Measurements from ENCODE around the gene NXPE4. TPM values are rescaled to one million over a fixed set of nuclear protein-coding genes. Genes with fewer than 3 reads are reported as not detected.
"Not testable (repeated sequence)": the region's sequence is repeated elsewhere in the genome, so short reads cannot be mapped to it uniquely, and the experiment has no call there.

Gene NXPE4
- total and polyA plus RNA-seq, 10 donors = 0.07 to 0.28 (median 0.25) TPM; not detected in 7

DNA sequence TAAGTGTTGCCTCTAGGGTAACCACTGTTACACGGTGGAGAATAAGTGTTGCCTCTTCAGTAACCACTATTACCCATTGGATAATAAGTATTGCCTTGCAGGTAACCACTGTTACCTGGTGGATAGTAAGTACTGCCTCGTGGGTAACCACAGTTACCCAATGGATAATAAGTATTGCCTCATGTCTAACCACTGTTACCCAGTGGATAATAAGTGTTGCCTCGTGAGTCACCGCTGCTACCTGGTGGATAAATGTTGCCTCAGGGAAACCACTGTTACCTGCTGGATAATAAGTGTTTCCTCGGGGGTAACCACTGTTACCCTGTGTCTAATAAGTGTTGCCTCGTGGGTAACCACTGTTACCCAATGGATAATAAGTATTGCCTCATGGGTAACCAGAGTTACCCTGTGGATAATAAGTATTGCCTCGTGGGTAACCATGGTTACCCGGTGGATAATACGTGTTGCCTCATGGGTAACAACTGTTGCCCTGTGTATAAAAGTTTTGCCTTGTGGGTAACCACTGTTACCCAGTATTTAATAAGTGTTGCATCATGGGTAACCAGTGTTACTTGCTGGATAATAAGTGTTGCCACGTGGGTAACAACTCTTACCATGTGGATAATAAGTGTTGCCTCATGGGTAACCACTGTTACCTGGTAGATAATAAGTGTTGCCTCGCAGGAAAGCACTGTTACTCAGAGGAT lies 12.3 kb upstream of the NXPE4 start:
- Histone ChIP-seq H3K9me3 (peaks cover 0 to 51% (median 15%) of the 10 kb centered on the region in 8 donors), H3K4me3 (no peak overlapping the region), H3K27ac (no peak overlapping the region), H3K27me3 (replicated peaks in 1 of 7) (no peaks in the 10 kb centered on the region), H3K4me1 (no peaks in the 10 kb centered on the region), H3K36me3 (no peaks in the 10 kb centered on the region)
- DNase-seq = no peak
- 81 to 93% (median 84%) methylated on average over 11 of the region's 11 CpGs for WGBS, 5 donors
- TF ChIP-seq, protein P1, sequence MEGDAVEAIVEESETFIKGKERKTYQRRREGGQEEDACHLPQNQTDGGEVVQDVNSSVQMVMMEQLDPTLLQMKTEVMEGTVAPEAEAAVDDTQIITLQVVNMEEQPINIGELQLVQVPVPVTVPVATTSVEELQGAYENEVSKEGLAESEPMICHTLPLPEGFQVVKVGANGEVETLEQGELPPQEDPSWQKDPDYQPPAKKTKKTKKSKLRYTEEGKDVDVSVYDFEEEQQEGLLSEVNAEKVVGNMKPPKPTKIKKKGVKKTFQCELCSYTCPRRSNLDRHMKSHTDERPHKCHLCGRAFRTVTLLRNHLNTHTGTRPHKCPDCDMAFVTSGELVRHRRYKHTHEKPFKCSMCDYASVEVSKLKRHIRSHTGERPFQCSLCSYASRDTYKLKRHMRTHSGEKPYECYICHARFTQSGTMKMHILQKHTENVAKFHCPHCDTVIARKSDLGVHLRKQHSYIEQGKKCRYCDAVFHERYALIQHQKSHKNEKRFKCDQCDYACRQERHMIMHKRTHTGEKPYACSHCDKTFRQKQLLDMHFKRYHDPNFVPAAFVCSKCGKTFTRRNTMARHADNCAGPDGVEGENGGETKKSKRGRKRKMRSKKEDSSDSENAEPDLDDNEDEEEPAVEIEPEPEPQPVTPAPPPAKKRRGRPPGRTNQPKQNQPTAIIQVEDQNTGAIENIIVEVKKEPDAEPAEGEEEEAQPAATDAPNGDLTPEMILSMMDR (IDR thresholded peaks at IDR 0.05 in 8 of 11, conservative IDR thresholded peaks at IDR 0.05 in 3 of 11) = no peak
- no peak for TF ChIP-seq POLR2A (IDR thresholded peaks at IDR 0.05)
- no peak for TF ChIP-seq POLR2AphosphoS5 (IDR thresholded peaks at IDR 0.05)
- intact Hi-C loops (cut with DNase I; ENCODE audit: low total_unique reads) = loop anchor here (10.0 kb wide), 1 partner anchor 333 kb away; no protein-coding TSS in a partner anchor

DNA sequence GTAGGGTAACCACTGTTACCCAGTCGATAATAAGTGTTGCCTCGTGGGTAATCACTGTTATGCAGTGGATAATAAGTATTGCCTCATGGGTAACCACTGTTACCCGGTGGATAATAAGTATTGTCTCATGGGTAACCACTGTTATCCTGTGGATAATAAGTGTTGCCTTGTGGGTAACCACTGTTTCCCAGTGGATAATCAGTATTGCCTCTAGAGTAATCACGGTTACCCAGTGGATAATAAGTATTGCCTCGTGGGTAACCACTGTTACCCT lies 11.2 kb upstream of the NXPE4 start:
- 87 to 92% (median 88%) methylated on average over 5 of the region's 5 CpGs for WGBS, 5 donors
- intact Hi-C loops (cut with DNase I; ENCODE audit: low total_unique reads) = loop anchor here (10.0 kb wide), 1 partner anchor 332 kb away; no protein-coding TSS in a partner anchor
- not testable (repeated sequence) for H3K4me3 ChIP-seq; H3K4me1 ChIP-seq; H3K27ac ChIP-seq; H3K27me3 ChIP-seq (replicated peaks in 1 of 7); H3K36me3 ChIP-seq; DNase-seq
- H3K9me3 ChIP-seq = peaks cover 0 to 40% (median 15%) of the 10 kb centered on the region in 8 donors

DNA sequence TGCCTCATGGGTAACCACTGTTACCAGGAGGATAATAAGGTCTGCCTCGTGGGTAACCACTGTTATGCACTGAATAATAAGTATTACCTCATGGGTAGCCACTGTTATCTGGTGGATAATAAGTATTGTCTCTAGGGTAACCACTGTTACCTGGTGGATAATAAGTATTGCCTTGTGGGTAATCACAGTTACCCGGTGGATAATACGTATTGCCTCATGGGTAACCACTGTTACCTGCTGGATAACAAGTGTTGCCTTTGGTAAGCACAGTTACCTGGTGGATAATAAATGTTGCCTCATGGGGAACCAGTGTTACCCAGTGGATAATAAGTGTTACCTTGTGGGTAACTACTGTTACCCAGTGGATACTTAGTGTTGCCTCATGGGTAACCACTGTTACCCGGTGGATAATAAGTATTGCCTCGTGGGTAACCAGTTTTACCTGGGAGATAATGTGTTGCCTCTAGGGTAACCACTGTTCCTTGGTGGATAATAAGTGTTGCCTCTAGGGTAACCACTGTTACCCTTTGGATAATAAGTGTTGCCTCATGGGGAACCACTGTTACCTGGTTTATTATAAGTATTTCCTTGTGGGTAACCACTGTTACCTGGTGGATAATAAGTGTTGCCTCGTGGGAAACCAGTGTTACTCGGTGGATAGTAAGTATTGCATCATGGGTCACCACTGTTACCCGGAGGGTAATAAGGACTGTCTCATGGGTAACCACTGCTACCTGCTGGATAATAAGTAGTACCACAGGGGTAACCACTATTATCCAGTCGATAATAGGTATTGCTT lies 10.6 kb upstream of the NXPE4 start:
- intact Hi-C loops (cut with DNase I; ENCODE audit: low total_unique reads) = loop anchor here (10.0 kb wide), 1 partner anchor 331 kb away; no protein-coding TSS in a partner anchor
- TF ChIP-seq POLR2AphosphoS5 (IDR thresholded peaks at IDR 0.05) = no peak
- TF ChIP-seq, protein P1 (IDR thresholded peaks at IDR 0.05 in 8 of 11, conservative IDR thresholded peaks at IDR 0.05 in 3 of 11) = peak in 1 of 11 experiments; percentile 5
- Histone ChIP-seq H3K4me1 (no peaks in the 10 kb centered on the region), H3K9me3 (peaks cover 0 to 38% (median 15%) of the 10 kb centered on the region in 8 donors), H3K4me3 (no peak overlapping the region), H3K36me3 (no peaks in the 10 kb centered on the region), H3K27me3 (replicated peaks in 1 of 7) (no peaks in the 10 kb centered on the region), H3K27ac (no peak overlapping the region)
- WGBS, 5 donors = 83 to 91% (median 86%) methylated on average over 9 of the region's 9 CpGs
- DNase-seq = no peak

DNA sequence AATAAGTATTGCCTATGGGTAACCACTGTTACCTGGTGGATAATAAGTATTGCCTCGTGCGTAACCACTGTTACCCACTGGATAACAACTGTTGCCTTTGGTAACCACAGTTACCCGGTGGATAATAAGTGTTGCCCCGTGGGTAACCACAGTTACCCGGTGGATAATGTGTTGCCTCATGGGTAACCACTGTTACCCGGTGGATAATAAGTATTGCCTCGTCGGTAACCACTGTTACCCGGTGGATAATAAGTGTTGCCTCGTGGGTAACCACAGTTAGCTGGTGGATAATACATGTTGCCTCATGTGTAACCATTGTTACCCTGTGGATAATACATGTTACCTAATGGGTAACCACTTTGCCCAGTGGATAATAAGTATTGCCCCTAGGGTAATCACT lies 9.8 kb upstream of the NXPE4 start:
- Histone ChIP-seq H3K4me1 (no peaks in the 10 kb centered on the region), H3K4me3 (no peak overlapping the region), H3K27ac (no peak overlapping the region), H3K36me3 (no peaks in the 10 kb centered on the region), H3K9me3 (peaks cover 0 to 36% (median 15%) of the 10 kb centered on the region in 8 donors), H3K27me3 (replicated peaks in 1 of 7) (no peaks in the 10 kb centered on the region)
- WGBS, 5 donors = 79 to 96% (median 95%) methylated on average over 10 of the region's 10 CpGs
- no peak for TF ChIP-seq POLR2A (IDR thresholded peaks at IDR 0.05)
- no peak for TF ChIP-seq POLR2AphosphoS5 (IDR thresholded peaks at IDR 0.05)
- TF ChIP-seq, protein P1 (IDR thresholded peaks at IDR 0.05 in 8 of 11, conservative IDR thresholded peaks at IDR 0.05 in 3 of 11) = no peak
- intact Hi-C loops (cut with DNase I; ENCODE audit: low total_unique reads) = loop anchor here (10.0 kb wide), 1 partner anchor 331 kb away; no protein-coding TSS in a partner anchor
- DNase-seq = no peak

Data from spleen (tissue), 11 donors.